NK-92 (cell line): Measurements from ENCODE around the gene GRM4.
"Not testable (repeated sequence)": the region's sequence is repeated elsewhere in the genome, so short reads cannot be mapped to it uniquely, and the experiment has no call there.

ENCODE experiments used
- DNase-seq: peaks from one replicate; lab custom pipeline; 2025; ENCODE audit not compliant: unreplicated experiment; lab: John Stamatoyannopoulos, UW

The GRM4 gene

GRCh38 chr6:34146021-34146782 is at the start of gene GRM4:
GRM4 (minus strand) TSS chr6:34146087; CDS start chr6:34133496, 12,591 bp downstream.
- DNase-seq, result no peak

GRCh38 chr6:34194772-34195171 is 48.9 kb upstream of the GRM4 start:
- no peak for DNase-seq

DNA sequence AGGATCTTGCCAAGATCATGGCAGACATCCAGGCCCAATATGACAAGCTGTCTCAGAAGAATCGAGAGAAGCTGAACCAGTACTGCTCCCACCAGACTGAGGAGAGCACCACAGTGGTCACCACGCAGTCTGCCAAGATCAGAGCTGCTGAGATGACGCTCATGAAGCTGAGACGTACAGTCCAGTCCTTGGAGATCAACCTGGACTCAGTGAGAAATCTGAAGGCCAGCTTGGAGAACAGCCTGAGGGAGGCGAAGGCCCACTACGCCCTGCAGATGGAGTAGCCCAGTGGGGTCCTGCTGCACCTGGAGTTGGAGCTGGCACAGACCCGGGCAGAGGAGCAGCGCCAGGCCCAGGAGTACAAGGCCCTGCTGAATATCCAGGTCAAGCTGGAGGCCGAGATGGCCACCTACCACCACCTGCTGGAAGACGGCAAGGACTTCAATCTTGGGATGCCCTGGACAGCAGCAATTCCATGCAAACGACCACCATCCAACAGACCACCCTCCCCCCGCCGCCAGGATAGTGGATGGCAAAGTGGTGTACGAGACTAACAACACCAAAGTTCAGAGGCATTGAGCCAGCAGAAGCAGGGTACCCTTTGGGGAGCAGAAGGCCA is 44.7 kb upstream of the GRM4 start:
- no peak for DNase-seq

GRCh38 chr6:34189806-34190503 is 44.1 kb upstream of the GRM4 start:
- no peak for DNase-seq

- DNase-seq, result not testable (repeated sequence)
Observed at GRCh38 chr6:34184726-34185125, 38.8 kb upstream of the GRM4 start.

DNA sequence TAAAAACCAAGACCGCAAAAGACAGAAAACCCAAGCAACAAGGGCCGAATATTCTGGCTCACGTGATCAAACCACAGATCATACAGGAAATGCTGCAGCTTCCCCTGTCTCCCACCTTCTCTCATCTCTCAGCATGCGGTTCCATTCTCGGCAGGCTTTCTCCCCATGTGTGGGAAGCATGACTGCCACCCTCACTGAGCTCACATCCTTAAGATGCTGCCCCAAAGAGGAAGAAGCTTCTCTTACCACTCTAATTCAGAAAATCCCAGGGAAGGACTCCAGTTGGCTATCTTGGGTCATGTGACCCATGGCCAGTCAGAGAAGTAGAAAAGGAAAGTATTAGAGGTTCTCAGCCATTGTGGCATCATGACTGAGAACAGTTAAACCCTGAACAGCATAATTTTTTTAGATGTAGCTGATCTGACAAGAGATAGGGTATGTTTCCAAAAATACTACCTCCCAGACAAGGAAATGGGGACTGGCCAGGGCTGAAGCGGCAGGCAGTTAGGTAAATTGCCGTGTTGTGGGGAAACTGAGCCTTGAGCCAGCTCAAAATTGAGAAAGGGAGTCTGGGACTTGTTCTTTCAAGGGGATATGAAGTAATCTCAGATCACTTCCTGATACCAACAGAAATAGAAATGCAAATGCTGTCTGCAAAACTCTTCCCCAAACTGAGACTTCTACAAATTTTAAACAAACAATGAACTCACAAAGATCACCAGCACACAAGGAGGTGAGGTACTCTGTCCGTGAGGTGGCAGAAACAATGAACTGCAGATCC is 37.1 kb upstream of the GRM4 start:
- no peak for DNase-seq

DNA sequence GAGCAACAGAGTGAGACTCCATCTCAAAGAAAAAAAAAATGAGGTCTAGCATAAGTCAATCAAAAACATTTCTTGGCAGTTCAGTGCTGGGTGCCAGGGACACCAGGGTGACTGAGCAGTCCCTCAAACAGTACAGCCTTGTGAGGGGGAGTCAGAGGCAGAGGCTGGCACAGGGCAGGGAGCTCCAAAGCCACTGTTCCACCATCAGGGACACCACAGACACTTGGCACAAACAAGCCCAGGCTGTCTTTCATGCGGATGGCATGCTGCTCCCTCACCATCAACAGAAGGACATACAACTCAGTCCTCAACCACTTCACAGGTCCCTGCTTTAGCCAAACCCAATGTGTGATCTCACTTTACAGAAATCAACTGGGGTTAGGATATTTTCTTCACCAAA is 36.0 kb upstream of the GRM4 start:
- DNase-seq, result no peak

DNA sequence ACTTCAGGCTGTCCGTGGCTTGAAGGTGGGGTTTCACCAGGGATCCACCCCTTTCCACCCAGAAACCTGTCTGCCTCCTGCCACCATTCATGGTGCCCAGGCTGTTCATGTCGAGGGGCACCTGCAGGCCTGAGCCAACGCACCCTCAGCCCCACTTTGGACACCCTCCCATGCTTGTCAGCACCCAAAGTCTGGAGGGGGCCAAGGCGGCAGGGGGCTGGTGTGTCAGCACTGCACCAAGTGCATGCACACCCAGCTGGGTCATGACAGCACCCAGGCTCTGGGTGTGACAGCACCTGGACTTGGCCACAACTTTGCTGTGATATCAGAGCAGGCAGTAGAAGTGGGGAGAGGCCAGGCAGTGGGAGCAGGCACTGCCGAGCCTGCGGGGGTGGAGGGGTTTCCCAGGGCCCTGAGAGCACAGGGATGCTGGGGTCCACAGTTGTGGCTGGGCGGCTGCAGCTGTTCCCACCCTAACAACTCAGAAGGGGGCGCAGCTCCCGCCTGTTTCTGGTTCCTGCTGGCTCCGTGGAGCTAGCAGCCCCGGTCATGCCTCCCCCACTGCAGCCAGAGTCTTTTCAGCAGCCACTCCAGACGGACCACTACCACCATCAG is 33.3 kb upstream of the GRM4 start:
- DNase-seq, result no peak

GRCh38 chr6:34178357-34179105 is 32.6 kb upstream of the GRM4 start:
- no peak for DNase-seq

GRCh38 chr6:34177181-34177591 is 31.3 kb upstream of the GRM4 start:
- DNase-seq, result no peak

GRCh38 chr6:34176261-34177031 is 30.6 kb upstream of the GRM4 start:
- DNase-seq, result no peak

DNA sequence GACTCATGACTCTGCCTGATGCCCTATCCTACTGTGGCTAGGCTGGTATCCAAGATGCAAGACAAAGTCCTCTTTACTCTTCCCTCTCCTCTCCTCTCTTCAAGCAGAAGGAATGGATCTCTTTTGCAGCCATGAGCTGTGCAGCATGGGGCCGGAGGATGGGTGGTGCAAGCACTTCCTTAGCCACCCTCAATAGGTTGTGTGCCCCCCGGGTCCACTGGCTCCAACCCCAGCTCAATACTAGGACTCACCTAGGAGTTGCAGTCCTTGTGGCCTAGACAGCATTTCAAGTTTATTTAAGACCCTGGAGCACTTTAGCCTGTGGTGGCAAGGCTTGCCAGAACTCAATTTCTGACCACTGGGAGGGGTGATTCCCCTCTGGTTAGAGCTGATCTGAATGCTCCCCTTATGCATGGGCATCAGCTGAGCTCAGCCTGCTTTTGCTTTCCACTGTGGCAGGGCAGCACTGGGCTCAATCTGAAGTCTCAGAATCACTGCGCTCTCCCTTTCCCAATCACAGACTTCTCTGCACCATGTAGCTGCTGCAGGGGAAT is 29.0 kb upstream of the GRM4 start:
- no peak for DNase-seq

- DNase-seq, result no peak
Observed at GRCh38 chr6:34172961-34173775, 27.3 kb upstream of the GRM4 start.

GRCh38 chr6:34170346-34170745 is 24.5 kb upstream of the GRM4 start:
- DNase-seq, result no peak

DNA sequence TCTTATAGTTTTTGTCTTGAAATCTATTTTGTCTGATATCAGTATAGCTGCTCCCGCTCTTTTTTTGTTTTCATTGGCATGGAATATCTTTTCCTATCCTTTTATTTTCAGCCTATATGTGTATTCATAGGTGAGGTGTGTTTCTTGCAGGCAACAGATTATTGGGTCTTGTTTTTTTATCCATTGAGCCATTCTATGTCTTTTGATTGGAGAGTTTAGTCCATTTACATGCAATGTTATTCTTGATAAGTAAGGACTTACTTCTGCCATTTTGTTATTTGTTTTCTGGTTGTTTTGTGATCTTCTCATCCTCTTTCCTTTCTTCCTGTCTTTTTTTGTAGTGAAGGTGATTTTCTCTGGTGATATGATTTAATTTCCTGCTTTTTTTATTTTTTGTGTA is 24.0 kb upstream of the GRM4 start:
- DNase-seq, result no peak

GRCh38 chr6:34161857-34162515 is 16.1 kb upstream of the GRM4 start:
- DNase-seq, result no peak

DNA sequence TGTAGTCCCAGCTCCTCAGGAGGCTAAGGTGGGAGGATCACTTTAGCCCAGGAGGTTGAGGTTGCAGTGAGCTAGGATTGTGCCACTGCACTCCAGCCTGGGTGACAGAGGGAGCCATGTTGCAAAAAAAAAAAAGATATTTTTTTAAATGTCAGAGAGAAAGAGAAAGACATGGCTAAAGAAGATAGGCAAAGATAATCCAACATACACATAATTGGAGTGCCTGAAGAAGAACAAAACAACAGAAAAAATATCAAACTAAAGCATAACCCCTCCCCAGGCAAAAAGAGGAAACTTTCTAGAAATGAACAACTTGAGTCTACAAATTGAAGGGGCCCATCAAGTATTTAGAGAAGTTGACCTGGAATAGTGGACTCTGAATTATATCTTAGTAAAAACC is 14.0 kb upstream of the GRM4 start:
- DNase-seq, result no peak

DNA sequence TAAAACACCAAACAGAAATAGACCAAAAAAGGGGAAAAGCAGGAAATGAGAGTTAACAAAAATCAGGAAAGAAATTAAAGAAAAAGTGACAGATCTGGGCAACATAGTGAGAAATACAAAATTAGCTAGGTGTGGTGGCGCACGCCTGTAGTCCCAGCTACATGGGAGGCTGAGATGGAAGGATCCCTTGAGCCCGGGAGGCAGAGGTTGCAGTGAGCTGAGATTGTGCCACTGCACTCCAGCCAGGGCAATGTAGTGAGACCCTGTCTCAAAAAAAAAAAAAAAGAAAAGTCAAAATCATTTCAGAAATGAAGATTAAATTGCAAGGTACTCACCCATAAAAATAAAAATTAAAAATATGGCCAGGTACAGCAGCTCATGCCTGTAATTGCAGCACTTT is 13.0 kb upstream of the GRM4 start:
- no peak for DNase-seq
